Heart right ventricle (tissue), 16 donors: ENCODE data around the gene ALK. TPM values are rescaled to one million over a fixed set of nuclear protein-coding genes. Genes with fewer than 3 reads are reported as not detected.

Source experiments
- ATAC-seq, 8 donors: fragments of 200-7000 bp; cut with Tn5 transposase; one replicate each; pipeline ENCODE4 v1.9.1; 2020; ENCODE audit warnings: mild to moderate bottlenecking in 8 of 8, moderate library complexity in 8 of 8, moderate number of reproducible peaks in 1 of 8
- DNase-seq, 2 donors: peaks; one replicate each; pipeline ENCODE4 v3.0.0-alpha.2; 2020
- H3K27ac ChIP-seq, 10 donors: fragments of 200-600 bp; sonication (generic) in 2 of 10; one replicate each; pipeline versions ENCODE4 v1.5.0 to v1.8.0; 2020 to 2022; ENCODE audit warnings: mild to moderate bottlenecking in 3 of 10
- H3K27me3 ChIP-seq, 7 donors: fragments of 200-600 bp; one replicate each; pipeline ENCODE4 v1.8.0; 2021 to 2022; ENCODE audit warnings: mild to moderate bottlenecking in 2 of 7
- H3K36me3 ChIP-seq, 9 donors: fragments of 200-600 bp; sonication (generic) in 1 of 9; one replicate each; pipeline versions ENCODE4 v1.5.0 to v1.8.0; 2020 to 2022; ENCODE audit warnings: mild to moderate bottlenecking in 2 of 9
- H3K4me1 ChIP-seq, 9 donors: fragments of 200-600 bp; sonication (generic) in 1 of 9; one replicate each; pipeline versions ENCODE4 v1.5.0 to v1.8.0; 2020 to 2022; ENCODE audit warnings: mild to moderate bottlenecking in 4 of 9
- H3K4me3 ChIP-seq, 10 donors: fragments of 200-600 bp; sonication (generic) in 2 of 10; one replicate each; pipeline versions ENCODE4 v1.5.0 to v1.8.0; 2020 to 2022; ENCODE audit warnings: mild to moderate bottlenecking in 7 of 10, moderate library complexity in 2 of 10
- H3K9me3 ChIP-seq, 11 donors: fragments of 200-600 bp in 10 of 11; sonication (generic) in 2 of 11; one replicate each; pipeline versions ENCODE4 v1.5.0 to v1.8.0; 2013 to 2022; ENCODE audit warnings: mild to moderate bottlenecking in 2 of 11, control low read depth in 1 of 11, moderate library complexity in 1 of 11
- WGBS, 2 donors: extraction: QIAGEN DNeasy Blood & Tissue Kit; methylation state at CpG; one replicate each; pipeline ENCODE4 v1.1.7; 2013; ENCODE audit warnings: inconsistent platforms in 1 of 2; 5-methylcytosine and 5-hydroxymethylcytosine counted together
- intact Hi-C, 10 donors: fragments of 100-400 bp; cut with DNase I; formaldehyde crosslinking; loops; one replicate each; pipeline versions ENCODE4 v1.11.1 to v1.14.2; 2022
- polyA plus RNA-seq, 2 donors: library from polyadenylated mRNA; stranded (reverse); fragments of 200-250 nt; gene quantifications; one replicate each; pipeline ENCODE4 v1.2.3, GENCODE V29; 2013
- total RNA-seq, 10 donors: library from RNA; stranded (reverse); fragmentation: NEBNext Ultra II Directional in 3 of 10; extraction: Animal tissue kit (Norgen Biotek cat#: 25700) in 3 of 10; gene quantifications; one replicate each; pipeline versions ENCODE4 v1.2.1 to v1.2.4, GENCODE V29; 2021 to 2023
- TF ChIP-seq, protein P1 (sequence below), 9 donors: fragments of 200-600 bp; sonication (generic) in 2 of 9; IDR thresholded peaks; one replicate each; pipeline versions ENCODE4 v1.5.0 to v1.8.0; 2021 to 2022; ENCODE audit warnings: antibody characterized with exemption in 9 of 9, mild to moderate bottlenecking in 5 of 9, moderate library complexity in 1 of 9
- donor health status: Arrhythmogenic right ventricular cardiomyopathy.
- donor health status: ischemic (EF 13 %, LVEDD 7.1; RV severe dilation, severe dysfunction).
- donor health status: healthy with polysubstance abuse.
- donor health status: DM: no; HTN: yes; CAD: no.
- donor health status: DM: no; HTN: no; CAD: no.
- donor health status: ischemic (EF 25% LVEDD 6.9; RV normal size, moderate dysfunction).
- donor health status: ischemic (EF 25% LVEDD 5.7; RV mildly dilated, moderate dysfunction).
- donor health status: healthy.
- donor health status: DM: yes; HTN: yes; CAD: no.
- donor health status: Ischemic cardiomyopathy.
- donor health status: ischemic (EF 35%, LVEDD 5.7; RV mildly dilated, moderate dysfunction).
- donor health status: nonischemic (EF 11% LVEDD 7.7; RV severe dilation, severe dysfunction).
- donor health status: DM: yes; HTN: yes; CAD: no.
- donor health status: PGD.
- donor health status: ischemic (EF 29% LVEDD 5.4; RV normal size, mild dysfunction).
- donor health status: nonischemic (EF 23%, LVEDD 6.1; RV moderate dilation, normal function).

ALK gene
- total and polyA plus RNA-seq, 12 donors: 0.01 to 0.24 (median 0.08) TPM; not detected in 7

DNA sequence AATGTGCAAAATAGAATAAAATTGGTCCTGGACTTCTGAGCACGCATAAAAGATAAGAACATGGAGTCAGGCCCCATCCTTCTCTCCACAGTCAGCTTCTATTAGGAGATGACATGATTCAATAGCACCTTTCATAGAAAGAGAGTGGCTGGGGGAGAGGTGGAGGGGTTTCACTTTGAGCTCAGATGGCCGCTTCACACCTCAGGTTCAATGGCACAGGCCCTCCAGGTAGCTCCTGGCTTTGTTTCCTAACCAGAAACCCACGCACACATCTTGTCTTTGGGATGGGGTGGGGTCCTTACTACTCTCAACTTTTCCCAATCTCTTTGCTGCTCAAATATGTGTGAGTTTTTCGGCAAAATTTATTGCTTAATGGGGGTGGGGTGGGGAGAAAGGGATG is 473.9 kb downstream of the ALK start:
- Histone ChIP-seq H3K4me3 (no peak overlapping the region), H3K9me3 (no peaks in the 10 kb centered on the region), H3K27ac (no peak overlapping the region), H3K4me1 (peaks cover 0 to 15% (median 0%) of the 10 kb centered on the region in 9 donors), H3K36me3 (no peaks in the 10 kb centered on the region), H3K27me3 (no peaks in the 10 kb centered on the region)
- intact Hi-C loops: no loop called here
- TF ChIP-seq, protein P1, sequence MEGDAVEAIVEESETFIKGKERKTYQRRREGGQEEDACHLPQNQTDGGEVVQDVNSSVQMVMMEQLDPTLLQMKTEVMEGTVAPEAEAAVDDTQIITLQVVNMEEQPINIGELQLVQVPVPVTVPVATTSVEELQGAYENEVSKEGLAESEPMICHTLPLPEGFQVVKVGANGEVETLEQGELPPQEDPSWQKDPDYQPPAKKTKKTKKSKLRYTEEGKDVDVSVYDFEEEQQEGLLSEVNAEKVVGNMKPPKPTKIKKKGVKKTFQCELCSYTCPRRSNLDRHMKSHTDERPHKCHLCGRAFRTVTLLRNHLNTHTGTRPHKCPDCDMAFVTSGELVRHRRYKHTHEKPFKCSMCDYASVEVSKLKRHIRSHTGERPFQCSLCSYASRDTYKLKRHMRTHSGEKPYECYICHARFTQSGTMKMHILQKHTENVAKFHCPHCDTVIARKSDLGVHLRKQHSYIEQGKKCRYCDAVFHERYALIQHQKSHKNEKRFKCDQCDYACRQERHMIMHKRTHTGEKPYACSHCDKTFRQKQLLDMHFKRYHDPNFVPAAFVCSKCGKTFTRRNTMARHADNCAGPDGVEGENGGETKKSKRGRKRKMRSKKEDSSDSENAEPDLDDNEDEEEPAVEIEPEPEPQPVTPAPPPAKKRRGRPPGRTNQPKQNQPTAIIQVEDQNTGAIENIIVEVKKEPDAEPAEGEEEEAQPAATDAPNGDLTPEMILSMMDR (IDR thresholded peaks at IDR 0.05): no peak
- DNase-seq (no peak), ATAC-seq (no peak)
- 86 to 87% methylated on average over 4 of the region's 4 CpGs for WGBS, 2 donors

DNA sequence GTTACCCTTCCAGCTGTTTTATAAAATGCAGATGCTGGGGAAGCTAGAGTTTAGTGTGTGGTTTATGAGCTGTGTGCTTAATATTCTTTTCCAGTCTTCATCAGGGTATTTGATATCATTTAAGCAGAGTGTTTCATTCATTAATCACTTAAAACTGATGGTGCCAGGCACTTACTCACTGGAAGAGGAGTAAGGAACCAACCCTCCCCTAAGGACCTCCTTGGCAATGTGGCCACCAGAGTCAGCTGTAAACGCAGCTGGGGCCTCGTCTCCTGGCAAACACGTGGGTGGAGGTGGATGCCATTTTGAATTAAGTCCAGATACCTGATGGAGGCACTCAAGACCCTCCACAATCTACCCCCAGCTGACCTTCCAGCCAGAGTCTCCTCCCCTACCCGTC is 474.5 kb downstream of the ALK start:
- no peak for ATAC-seq
- WGBS, 2 donors: 72 to 73% methylated on average over 4 of the region's 4 CpGs
- TF ChIP-seq, protein P1 (IDR thresholded peaks at IDR 0.05): no peak
- no peak overlapping the region for H3K27ac ChIP-seq
- intact Hi-C loops: no loop called here
- H3K27me3 ChIP-seq: no peaks in the 10 kb centered on the region
- no peak overlapping the region for H3K4me3 ChIP-seq
- H3K4me1 ChIP-seq: peaks cover 0 to 15% (median 0%) of the 10 kb centered on the region in 9 donors
- H3K9me3 ChIP-seq: no peaks in the 10 kb centered on the region
- H3K36me3 ChIP-seq: no peaks in the 10 kb centered on the region
- DNase-seq: no peak

DNA sequence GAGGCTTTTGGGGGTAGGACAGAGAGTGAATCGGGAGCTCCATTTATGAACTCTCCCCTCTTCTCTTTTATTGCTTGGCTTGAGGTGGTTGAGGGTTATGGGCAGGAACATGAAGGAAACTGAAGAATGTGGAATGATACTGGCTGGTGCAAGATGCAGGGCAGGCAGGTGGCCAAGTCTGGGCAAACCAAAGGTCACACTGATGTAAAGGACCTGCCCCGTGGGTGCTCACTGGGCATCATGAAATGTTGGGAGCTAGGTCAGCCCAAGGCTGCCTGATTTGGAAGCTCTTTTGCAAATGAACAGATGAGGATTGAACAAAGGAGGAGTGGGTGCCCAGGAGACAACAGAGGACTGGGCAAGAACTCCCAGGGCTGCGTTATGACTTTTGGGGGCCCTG is 477.2 kb downstream of the ALK start:
- DNase-seq: peak in 1 of 2 donors; percentile 11
- H3K27me3 ChIP-seq: no peaks in the 10 kb centered on the region

DNA sequence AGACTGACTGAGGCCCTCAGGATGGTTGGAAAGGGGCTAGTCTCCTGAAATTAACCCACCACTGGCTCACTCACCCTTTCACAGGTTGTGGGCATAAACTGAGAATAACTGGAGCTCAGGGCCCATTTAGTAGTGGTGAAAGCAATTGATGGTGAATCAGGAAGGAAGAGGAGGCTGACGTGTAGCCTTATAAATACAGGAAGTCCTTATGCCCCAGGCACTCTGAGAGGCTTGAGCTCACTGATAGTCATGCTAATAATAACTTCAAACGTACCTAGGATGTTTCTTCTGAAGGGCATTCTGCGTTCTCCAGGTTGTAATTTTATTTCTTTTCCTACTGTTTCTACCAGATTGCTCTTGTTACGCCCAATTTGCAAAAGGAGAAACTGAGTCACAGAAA is 477.8 kb downstream of the ALK start:
- TF ChIP-seq, protein P1 (IDR thresholded peaks at IDR 0.05): no peak
- ATAC-seq: peak in 7 of 8 donors; percentile 20 to 95 (median 82)

More for the DNA sequence above, 477.2 kb downstream of the ALK start:
- intact Hi-C loops: no loop called here
- ATAC-seq: peak in 5 of 8 donors; percentile 38 to 82 (median 57)
- Histone ChIP-seq H3K27ac (no peak overlapping the region), H3K4me3 (no peak overlapping the region), H3K4me1 (peaks cover 0 to 15% (median 0%) of the 10 kb centered on the region in 9 donors), H3K9me3 (no peaks in the 10 kb centered on the region), H3K36me3 (no peaks in the 10 kb centered on the region)
- 74 to 75% methylated on average over 3 of the region's 3 CpGs for WGBS, 2 donors
- TF ChIP-seq, protein P1 (IDR thresholded peaks at IDR 0.05): no peak

More for the DNA sequence above, 477.8 kb downstream of the ALK start:
- Histone ChIP-seq H3K27ac (peak overlapping the region in 1 of 10 donors; percentile 9), H3K27me3 (no peaks in the 10 kb centered on the region), H3K9me3 (no peaks in the 10 kb centered on the region), H3K4me3 (no peak overlapping the region), H3K36me3 (no peaks in the 10 kb centered on the region), H3K4me1 (peaks cover 0 to 15% (median 0%) of the 10 kb centered on the region in 9 donors)
- 21 to 30% methylated on average over 4 of the region's 4 CpGs for WGBS, 2 donors
- no peak for DNase-seq
- intact Hi-C loops: no loop called here
